SK-N-MC (cell line): ENCODE measurements around the gene PAQR8.

Source experiments
- EZH2 ChIP-seq: fragments of 200-600 bp; sonication (generic); IDR thresholded peaks from one replicate; pipeline ENCODE4 v1.6.1; 2017; ENCODE audit warnings: antibody characterized with exemption
- POLR2AphosphoS5 ChIP-seq: IDR thresholded peaks from 2 replicates; pipeline ENCODE4 v1.6.1; 2012; ENCODE audit warnings: mild to moderate bottlenecking, low read depth, low read length, borderline replicate concordance

GRCh38 chr6:52364480-52365166 lies 2.7 kb downstream of the PAQR8 start:
- no peak for TF ChIP-seq EZH2
- no peak for TF ChIP-seq POLR2AphosphoS5
